ENCODE results near the gene NPAS2.

NPAS2 gene

GRCh38 chr2:100891906-100892642 is 72.1 kb downstream of the NPAS2 start:
- peak in 2 of 42 donors; percentile 13 to 21 for DNase-seq
- intact Hi-C loops (cut with DNase I): no loop called here

- peak in 20 of 42 donors; percentile 14 to 79 (median 43) for DNase-seq
- intact Hi-C loops (cut with DNase I): no loop called here
Measured at GRCh38 chr2:100893392-100894104, 73.6 kb downstream of the NPAS2 start.

GRCh38 chr2:100894105-100894795 is 74.3 kb downstream of the NPAS2 start:
- peak in 1 of 42 donors; percentile 19 for DNase-seq
- intact Hi-C loops (cut with DNase I): no loop called here

GRCh38 chr2:100894796-100895156 is 74.8 kb downstream of the NPAS2 start:
- no peak for DNase-seq
- intact Hi-C loops (cut with DNase I): no loop called here

- intact Hi-C loops (cut with DNase I): no loop called here
- DNase-seq: peak in 39 of 42 donors; percentile 33 to 85 (median 65)
Measured at GRCh38 chr2:100895402-100895801, 75.5 kb downstream of the NPAS2 start.

GRCh38 chr2:100895934-100896685 is 76.2 kb downstream of the NPAS2 start:
- peak in 2 of 42 donors; percentile 2 to 12 for DNase-seq
- intact Hi-C loops (cut with DNase I): no loop called here

- intact Hi-C loops (cut with DNase I): no loop called here
- DNase-seq: no peak
Measured at GRCh38 chr2:100898035-100898665, 78.2 kb downstream of the NPAS2 start.

- intact Hi-C loops (cut with DNase I): no loop called here
Measured at GRCh38 chr2:100900156-100900795, 80.3 kb downstream of the NPAS2 start.

GRCh38 chr2:100902817-100903405 is 83.0 kb downstream of the NPAS2 start:
- intact Hi-C loops (cut with DNase I): no loop called here

More at GRCh38 chr2:100900156-100900795, 80.3 kb downstream of the NPAS2 start:
- no peak for DNase-seq

GRCh38 chr2:100903534-100904258 is 83.8 kb downstream of the NPAS2 start:
- intact Hi-C loops (cut with DNase I): no loop called here
- peak in 1 of 42 donors; percentile 6 for DNase-seq

More at GRCh38 chr2:100902817-100903405, 83.0 kb downstream of the NPAS2 start:
- DNase-seq: peak in 1 of 42 donors; percentile 6

- intact Hi-C loops (cut with DNase I): no loop called here
- peak in 2 of 42 donors; percentile 6 to 10 for DNase-seq
Measured at GRCh38 chr2:100905132-100905805, 85.3 kb downstream of the NPAS2 start.

- DNase-seq: peak in 2 of 42 donors; percentile 1 to 2
- intact Hi-C loops (cut with DNase I): no loop called here
Measured at GRCh38 chr2:100906131-100906530, 86.2 kb downstream of the NPAS2 start.

GRCh38 chr2:100906679-100907078 is 86.7 kb downstream of the NPAS2 start:
- DNase-seq: peak in 1 of 42 donors; percentile 0
- intact Hi-C loops (cut with DNase I): no loop called here

- peak in 2 of 42 donors; percentile 6 to 8 for DNase-seq
- intact Hi-C loops (cut with DNase I): no loop called here
Measured at GRCh38 chr2:100907832-100908231, 87.9 kb downstream of the NPAS2 start.

- intact Hi-C loops (cut with DNase I): no loop called here
- peak in 2 of 42 donors; percentile 7 to 15 for DNase-seq
Measured at GRCh38 chr2:100909534-100910081, 89.7 kb downstream of the NPAS2 start.

- intact Hi-C loops (cut with DNase I): no loop called here
- DNase-seq: peak in 2 of 42 donors; percentile 13 to 15
Measured at GRCh38 chr2:100910111-100910510, 90.2 kb downstream of the NPAS2 start.
